Measurements from ENCODE around the gene OTX1.

The OTX1 gene

DNA sequence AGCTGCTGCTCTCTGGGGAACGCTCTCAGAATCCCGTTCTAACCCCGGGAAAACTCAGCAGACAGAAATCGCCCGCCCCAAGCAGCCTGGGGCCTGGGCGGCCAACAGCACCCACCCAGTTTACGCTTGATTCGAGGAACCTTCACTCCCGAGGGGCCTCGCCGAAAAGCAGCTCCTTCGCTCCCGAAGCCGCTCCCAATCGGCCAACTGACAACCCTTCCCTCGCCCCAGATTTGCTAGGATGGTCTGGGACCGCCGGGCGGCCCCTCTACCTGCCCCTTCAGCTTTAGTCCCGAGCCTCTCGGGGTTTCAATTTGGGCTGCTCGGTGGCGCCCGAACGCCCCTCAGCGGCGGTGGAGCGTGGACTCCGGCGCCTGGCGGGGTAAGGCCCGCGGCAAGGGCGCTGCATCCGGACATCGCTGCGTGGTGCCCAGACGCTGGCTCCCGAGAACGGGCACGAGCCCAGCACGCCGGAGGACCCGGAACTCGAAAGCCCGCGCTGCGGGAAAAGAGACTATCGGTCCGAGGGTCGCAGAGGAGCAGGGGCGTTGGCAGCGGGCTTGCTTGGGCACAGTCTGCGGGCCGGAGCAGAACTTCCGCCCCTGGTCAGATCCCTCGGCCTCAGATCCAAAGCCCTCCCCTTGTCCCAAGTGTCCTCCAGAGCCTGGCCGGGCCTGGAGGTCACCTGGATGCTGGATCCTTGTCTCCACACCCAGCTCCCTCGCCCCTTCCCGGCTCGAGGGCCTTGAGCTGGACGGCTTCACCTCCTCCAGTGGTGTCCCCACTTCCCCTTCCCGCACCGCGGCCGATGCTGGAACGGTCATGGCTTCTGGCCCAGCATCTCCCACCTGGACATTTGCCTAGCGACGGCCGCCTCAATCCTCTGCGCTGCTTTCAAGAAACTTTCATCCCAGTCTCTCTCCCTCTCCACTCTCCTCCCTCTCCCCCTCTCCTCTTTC is 3.0 kb upstream of the OTX1 start:
- DNase-seq (ENCODE audit: low read depth in 2 of 2): no peak

DNA sequence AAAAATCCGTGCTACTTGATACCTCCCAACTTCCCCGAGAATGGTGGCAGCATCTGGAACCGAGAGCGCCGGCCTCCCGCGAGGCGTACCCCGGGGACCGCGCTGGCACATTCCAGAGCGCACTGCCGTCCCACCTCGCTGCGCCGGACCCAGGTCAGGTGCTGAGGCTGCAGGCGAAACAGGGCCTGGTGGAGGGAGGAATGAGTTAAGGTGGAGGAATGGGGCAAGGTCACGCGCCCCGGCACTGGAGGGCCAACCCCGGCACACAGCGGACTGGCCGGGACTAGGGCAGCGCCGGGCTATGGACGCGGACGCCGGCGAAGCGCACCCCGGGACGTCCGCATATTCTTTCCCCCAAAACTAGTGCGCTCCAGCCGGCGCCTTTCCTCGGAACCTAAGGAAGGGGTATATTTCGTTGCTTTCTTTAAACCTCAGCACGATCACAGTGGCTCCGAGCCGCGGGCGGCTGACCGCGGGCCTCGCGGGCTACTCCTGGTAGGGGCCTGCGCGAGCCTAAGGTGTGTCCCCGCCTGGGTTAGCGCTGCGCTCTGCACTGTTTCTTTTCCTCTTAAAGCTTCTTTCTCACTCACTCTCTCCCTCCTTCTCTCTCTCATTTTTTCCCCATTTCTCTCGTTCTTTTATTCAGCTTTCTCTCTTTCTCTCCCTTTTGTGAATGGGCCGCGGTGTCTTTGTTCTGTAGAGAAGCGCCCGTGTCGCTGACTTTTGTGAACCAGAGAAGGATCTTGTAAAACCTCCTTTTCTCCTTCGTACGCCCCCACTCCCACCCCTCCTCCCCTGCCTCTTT is 2.1 kb upstream of the OTX1 start:
- DNase-seq (ENCODE audit: low read depth in 2 of 2): no peak

DNA sequence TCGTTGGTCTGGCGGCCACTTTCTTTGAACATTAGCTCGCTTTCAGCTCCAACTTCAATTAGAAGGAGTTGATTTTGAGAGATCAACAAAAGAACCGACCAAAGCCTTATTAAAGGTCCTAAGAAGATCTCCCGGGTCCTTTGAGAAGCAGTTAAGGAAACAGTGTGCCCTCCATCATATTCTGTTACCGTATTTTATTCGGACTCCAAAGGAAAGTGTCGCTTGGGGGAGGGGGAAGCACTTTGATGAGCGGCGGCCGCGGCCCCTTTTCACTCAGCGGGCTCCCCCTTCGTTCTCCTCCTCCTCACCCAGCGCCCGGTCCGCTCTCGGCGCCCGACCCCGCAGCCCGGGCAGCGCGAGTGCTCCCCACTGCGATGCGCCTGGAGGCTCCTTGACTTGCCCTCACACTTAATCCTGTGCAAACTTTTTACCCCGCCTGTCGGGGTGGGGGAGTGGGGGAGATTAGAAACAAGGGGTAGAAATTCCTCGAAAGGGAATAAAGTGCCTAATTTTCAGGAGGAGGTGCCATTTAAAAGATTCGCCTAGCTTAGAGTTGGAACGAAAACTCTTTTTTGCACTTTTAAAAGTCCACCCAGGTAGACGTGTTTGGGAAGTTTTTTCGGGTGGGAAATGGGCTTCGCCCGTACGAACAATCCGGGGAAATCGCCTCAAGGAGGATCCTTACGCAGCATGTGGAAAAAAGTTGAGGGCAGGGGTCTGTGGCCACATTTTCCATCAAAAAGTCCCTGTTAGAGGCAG is 1.2 kb upstream of the OTX1 start:
- no peak for DNase-seq (ENCODE audit: low read depth in 2 of 2)

DNA sequence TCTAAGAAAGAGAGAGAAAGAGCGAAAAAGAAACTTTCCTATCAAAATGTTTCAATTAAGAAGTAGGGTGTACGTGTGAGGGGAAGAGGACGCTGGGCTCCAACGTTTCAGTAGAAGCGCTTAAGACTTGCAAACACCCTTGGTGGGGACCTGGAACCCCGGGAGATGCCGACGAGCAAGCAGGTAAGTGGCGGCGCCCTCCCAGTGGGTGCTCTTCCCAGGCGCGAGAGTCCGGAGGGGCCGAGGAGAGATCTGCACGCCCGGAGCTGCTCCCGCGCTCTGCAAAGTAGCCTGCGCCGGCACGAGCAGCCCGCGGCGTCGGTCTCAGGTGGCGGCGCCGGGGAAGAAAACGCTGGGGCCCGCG is 678 bp upstream of the OTX1 start:
- no peak for DNase-seq (ENCODE audit: low read depth in 2 of 2)

DNA sequence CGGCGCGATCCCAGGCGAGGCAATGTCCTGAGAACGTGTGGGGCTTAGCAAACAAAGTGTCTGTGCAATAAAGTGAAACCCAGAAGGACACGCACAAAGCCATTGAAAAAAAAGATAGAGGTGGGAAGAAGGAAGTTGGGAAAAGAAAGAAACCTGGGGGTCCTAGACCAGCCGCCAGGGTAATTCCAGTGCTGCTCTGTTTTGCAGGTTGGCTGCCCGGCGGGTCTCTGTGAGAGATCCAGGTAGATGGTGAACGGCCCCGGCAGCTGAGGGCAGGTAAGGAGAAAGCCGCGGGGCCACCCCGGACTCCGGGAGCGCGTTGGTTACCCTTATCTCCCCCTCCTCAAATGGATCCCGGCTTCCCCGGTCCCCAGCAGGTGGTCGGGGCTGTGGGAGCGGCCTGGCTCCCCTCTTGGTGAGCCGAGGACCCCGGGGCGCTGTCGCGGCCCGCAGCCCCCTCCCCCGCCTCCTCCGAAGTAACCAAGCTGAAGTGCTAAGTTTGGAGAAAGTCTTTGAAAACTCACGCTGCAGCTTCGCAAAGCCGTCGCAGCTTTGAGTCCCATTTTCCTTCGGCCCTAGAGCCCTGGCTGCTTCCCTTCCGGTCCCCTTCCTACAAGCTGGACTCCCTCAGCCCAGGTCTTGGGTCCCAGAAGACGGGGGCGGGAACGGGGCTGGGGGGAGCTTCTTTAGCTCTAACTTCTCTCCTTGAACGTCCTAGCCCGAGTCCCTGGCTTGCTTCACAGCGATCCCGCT is 588 bp downstream of the OTX1 start:
- DNase-seq (ENCODE audit: low read depth in 2 of 2): no peak

DNA sequence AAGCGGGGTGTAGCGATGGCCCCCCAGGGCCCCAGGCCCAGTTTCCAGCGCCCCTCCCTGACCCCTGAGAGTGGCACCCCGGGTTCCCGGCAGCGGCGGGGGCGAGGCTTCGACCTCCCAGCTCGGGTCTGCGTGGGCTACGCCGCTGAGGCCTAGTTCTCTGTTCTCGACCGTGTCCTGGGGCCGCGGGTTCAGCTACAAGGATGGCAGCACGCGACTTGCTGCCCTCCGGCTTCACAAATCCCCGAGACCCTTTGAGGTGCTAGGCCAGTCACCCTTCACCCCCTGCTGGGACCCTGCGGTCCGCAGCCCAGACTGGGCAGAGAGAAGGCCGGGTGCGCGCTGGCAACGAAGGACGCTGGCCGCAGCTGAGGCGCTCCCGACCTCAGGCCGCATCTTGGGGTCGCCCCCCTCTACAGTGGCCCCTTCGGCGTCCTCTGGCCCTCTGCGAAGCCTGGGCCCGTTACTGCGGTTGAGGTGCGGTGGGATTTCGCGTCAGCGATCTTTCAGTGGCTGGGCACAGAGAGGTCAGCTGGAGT is 1.2 kb downstream of the OTX1 start:
- no peak for DNase-seq (ENCODE audit: low read depth in 2 of 2)

DNA sequence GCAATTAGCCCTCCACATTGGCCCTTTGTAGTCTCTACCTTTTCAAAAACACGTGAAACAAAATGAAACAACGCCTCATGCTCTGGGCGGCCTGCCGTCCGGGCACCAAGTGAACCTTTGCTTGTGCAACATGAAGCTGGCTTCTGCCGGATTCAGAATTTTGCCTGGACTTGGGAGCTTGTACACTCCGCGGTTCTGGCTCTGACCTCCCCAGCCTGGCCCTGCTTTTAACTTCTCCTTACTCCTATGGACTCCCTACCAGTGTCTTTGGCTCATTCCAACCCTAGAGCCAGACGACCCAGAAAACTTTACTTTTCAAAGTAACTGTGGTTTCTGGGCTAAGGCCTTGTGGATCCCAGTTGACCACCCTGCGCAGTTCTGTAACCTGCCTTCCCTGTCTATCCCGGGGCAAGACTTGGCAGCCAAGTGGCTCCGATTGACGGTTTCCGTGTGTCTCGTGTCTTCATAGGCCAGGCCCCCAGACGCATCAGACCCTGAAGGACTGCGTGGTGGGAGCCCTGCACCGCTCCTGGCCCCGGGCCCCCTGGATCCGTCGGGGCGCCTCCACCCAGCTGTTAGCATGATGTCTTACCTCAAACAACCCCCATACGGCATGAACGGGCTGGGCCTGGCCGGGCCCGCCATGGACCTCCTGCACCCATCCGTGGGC is 1.9 kb downstream of the OTX1 start:
- DNase-seq (ENCODE audit: low read depth in 2 of 2): no peak

DNA sequence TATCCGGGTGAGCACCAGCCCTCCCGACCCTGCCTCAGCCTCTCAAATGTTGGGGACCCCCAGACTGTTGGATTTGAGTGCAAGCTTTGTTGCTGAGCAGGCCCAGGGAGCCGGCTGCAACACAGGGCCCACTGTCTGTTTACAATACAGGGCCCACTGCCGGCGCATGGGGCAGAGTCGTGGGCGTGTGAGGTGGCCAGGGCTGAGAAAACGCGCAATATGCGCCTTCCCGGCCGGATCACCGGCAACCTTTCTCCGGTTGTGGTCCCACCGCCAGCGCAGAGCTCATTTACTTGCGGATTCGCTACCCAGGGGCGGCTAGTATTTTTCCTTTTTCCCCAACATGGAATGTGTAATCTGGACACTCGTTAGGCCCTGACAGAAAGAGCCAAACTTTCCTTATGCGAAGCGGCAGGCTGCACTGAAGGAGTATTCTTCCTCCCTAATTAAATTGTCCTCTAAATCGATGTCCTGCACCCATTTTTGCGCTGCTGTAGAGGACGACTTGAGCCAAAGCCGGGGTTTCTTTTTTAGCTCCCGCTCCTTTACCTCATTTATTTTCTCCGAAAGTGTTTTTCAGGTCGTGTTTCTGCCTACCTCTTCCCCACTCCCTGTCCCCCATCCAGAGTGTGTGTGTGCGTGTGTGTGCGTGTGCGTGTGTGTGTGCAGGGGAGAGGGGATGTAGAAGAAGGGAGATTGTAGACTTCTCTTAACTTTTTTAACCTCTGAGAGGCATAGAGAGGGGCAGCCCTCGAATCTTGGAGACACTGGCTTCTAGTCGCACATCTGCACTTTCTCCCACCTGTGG is 2.7 kb downstream of the OTX1 start:
- no peak for DNase-seq (ENCODE audit: low read depth in 2 of 2)

DNA sequence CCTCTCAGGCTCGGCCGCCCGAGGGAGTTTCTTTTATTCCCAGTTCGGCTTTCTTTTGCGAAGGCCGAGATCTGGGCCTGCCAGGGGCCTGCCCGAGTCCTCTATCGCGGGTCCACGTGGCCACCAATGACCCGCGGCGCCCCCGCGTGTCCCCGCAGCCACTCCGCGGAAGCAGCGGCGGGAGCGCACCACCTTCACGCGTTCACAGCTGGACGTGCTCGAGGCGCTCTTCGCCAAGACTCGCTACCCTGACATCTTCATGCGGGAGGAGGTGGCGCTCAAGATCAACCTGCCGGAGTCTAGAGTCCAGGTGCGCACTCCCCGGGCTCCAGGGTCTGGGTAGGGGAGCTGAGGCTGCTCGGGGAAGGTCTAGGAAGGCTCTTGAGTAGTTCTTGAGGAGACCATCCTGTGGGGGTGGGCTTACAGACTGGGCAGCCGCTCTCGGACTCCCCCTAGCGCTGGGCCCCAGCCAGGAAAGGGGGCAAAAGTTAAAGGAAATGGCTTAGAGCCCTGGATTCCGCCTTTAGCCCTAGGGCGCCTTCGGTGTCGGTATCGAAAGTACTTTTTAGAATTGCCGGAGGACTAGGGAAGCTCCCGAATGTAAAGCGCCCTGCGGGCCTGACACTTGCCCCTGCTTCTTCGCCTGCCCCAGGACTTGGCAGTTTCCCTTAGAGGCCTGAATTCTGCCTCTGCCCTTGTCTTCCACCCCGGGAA is 3.4 kb downstream of the OTX1 start:
- no peak for DNase-seq (ENCODE audit: low read depth in 2 of 2)

DNA sequence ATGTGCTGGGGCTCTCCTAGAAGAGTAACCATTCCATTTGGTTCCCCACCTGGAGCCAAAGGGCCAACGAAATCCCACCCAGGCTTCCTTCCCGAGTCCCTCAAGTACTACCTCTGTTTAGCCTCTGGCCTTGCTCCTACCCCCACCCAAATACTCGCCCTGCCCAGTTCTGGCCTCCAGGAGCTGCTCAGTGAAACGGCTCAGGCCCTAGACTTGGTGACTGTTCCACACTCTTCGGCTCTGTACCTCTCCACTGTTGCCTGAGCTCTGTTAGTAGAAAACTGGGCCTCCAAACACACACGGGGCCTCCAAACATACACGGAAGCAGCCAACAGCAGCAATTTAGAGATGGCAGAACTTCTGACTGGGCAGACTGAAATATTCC is 4.2 kb downstream of the OTX1 start:
- no peak for DNase-seq (ENCODE audit: low read depth in 2 of 2)

DNA sequence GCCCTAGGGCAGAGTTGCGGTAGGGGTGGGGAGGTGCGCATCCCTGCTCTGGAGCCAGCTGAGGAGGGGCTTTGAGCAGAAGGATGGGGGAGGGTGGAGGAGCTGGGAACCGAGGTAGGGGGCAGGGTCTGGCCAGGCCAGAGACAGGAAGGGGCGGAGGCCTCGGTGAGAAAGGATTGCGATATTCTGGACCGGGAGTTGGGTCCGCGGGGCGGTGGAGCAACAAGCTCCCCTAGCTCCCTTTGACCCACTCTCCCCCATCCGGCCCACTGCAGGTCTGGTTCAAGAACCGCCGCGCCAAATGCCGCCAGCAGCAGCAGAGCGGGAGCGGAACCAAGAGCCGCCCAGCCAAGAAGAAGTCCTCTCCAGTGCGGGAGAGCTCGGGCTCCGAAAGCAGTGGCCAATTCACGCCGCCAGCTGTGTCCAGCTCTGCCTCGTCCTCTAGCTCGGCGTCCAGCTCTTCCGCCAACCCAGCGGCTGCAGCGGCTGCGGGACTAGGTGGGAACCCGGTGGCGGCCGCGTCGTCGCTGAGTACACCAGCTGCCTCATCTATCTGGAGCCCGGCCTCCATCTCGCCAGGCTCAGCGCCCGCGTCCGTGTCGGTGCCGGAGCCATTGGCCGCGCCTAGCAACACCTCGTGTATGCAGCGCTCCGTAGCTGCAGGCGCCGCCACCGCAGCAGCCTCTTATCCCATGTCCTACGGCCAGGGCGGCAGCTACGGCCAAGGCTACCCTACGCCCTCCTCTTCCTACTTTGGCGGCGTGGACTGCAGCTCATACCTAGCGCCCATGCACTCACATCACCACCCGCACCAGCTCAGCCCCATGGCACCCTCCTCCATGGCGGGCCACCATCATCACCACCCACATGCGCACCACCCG is 4.8 kb downstream of the OTX1 start:
- no peak for DNase-seq (ENCODE audit: low read depth in 2 of 2)

DNA sequence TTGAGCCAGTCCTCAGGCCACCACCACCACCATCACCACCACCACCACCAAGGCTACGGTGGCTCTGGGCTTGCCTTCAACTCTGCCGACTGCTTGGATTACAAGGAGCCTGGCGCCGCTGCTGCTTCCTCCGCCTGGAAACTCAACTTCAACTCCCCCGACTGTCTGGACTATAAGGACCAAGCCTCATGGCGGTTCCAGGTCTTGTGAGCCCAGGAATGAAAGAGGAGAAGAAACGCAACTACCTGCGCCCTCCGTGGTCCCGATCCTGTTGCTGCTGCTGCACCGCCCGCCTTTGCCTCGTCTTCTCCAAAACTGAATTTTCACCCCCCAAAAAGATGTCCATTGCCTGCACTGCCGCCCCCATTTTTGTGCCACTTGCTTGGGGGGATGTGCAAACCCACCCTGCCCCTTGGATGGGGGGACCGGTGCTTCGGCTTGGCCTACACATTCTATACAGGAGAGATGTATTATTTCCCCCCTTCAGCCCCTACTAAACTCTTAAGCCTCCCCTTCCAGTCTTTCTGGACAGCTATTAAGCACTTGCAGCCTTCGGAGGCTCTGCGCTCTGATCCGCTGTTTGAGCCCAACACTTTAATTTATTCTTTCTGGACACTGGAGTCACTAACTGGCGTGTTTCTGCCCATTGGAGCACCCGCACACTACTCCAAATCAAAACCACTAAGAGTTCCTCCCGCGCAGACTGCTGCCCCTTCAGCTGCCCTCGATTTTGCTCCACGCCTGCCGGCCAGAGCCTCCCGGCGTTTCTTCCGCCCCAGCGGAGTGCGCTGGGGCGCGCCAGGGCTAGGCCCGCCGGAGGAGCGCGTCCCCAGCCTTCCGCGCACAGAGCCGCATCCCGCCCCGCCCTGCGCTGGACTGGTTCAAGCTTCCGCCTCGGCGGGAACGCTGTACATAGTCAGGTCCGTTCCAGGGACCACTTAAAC is 5.7 kb downstream of the OTX1 start:
- DNase-seq (ENCODE audit: low read depth in 2 of 2): no peak

DNA sequence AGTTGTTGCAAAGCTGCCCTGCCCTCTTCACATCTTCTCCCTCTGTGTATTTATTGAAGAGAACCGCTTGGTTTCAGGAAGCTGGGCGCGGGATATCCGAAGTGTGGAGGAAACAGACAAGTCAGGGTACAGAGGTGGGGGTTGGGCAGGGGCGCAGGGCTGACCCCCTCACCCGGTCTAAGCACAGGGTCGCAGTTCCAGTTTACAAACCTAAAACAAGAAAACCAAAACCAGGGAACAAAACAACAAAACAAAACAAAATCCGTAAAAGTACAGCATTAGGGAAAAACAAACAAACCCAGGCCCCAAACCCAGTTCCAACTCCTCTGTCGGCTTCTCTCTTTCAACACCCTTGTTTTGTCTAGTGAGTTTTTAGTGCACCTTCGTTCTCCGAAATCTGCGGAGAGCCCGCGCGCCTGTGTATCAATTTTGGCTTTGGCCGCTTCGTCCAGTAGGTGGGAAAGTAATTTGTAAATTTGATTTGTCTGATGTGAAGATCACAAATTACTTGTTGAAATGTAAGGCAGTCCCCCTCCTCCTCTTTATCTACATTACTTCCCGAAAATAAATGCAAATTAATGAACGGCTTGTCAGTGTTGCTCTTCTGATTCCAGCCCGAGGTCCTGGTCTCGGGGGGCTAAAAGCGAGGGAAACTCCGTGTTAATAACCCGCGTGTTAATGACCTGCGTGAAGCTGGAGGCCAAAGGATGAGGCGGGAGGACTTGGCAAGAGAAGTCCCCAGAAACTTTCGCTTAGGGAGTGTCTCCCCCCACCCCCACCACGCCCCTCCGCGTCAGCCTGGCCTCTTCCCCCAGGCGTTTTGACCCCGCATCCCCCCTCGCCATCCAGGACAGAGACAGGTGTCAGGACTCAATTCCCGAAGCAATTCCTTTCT is 6.9 kb downstream of the OTX1 start:
- DNase-seq (ENCODE audit: low read depth in 2 of 2): no peak

DNA sequence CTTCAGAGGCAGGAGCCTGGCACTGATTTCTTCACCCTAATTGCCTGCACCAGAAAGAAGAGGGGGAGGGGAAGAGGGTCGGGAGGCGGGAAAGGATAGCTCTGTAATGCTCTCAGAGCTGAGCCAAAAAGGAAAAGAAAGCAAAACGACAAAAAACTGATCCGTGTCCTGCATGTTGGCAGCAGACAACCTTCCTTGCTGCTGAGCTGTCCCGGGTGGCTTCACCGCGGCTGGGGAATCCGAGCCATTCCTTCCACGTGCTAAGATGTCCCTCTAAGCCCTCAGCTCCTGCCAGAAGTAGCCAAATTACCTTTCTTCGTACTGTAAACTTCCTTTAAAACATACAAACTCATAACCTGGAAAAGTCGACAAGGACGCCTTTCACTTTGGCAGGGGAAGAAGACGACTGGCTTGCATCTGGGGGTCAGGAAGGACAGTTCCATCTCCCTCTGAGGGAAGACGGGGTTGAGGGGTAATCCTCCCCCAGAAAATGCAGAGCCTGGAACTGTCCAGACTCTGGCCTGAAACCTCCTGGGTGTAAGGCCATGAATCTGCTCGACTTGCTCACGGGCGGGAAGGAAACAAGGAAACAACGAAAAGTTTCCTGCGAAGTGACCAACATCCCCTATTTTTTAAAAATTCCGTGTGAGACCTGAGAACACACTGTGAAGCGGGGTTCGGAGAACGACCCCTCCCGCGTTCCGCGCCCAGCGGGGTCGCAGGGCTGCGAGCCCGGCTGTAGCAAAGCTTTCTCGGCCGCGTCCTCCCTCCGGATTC is 7.7 kb downstream of the OTX1 start:
- no peak for DNase-seq (ENCODE audit: low read depth in 2 of 2)

Data from stimulated activated CD4-positive, alpha-beta T cell treated with anti-CD3 and anti-CD28 coated beads, Interleukin-1b, Interleukin-23, amount 100 ng/mL, for 4 hours (primary cell).